ENCODE data around the gene SBNO2.

The SBNO2 gene

GRCh38 chr19:1167687-1168571 is 6.1 kb downstream of the SBNO2 start:
- no peak for DNase-seq

GRCh38 chr19:1166872-1167573 is 7.0 kb downstream of the SBNO2 start:
- no peak for DNase-seq

GRCh38 chr19:1164684-1165531 is 9.2 kb downstream of the SBNO2 start:
- DNase-seq: no peak

- no peak for DNase-seq
Observed at GRCh38 chr19:1163934-1164683, 10.0 kb downstream of the SBNO2 start.

- no peak for DNase-seq
Observed at GRCh38 chr19:1163283-1163933, 10.7 kb downstream of the SBNO2 start.

GRCh38 chr19:1162404-1163282 is 11.4 kb downstream of the SBNO2 start:
- DNase-seq: no peak

GRCh38 chr19:1161716-1162115 is 12.4 kb downstream of the SBNO2 start:
- DNase-seq: no peak

- DNase-seq: no peak
Observed at GRCh38 chr19:1159864-1160595, 14.0 kb downstream of the SBNO2 start.

- no peak for DNase-seq
Observed at GRCh38 chr19:1158885-1159448, 15.1 kb downstream of the SBNO2 start.

GRCh38 chr19:1157931-1158884 is 15.9 kb downstream of the SBNO2 start:
- DNase-seq: no peak

GRCh38 chr19:1156830-1157615 is 17.0 kb downstream of the SBNO2 start:
- no peak for DNase-seq

- no peak for DNase-seq
Observed at GRCh38 chr19:1156305-1156801, 17.7 kb downstream of the SBNO2 start.

GRCh38 chr19:1155352-1156304 is 18.4 kb downstream of the SBNO2 start:
- DNase-seq: no peak

- DNase-seq: no peak
Observed at GRCh38 chr19:1154731-1155351, 19.2 kb downstream of the SBNO2 start.

- DNase-seq: no peak
Observed at GRCh38 chr19:1153891-1154730, 20.0 kb downstream of the SBNO2 start.
